ENCODE data around the gene RPL38. TPM values are rescaled to one million over a fixed set of nuclear protein-coding genes. Genes with fewer than 3 reads are reported as not detected.

RPL38 gene
- polyA plus RNA-seq, 2 of the 4 experiments (the other 2 are of a cell fraction), result 3,205 to 4,133 TPM

DNA sequence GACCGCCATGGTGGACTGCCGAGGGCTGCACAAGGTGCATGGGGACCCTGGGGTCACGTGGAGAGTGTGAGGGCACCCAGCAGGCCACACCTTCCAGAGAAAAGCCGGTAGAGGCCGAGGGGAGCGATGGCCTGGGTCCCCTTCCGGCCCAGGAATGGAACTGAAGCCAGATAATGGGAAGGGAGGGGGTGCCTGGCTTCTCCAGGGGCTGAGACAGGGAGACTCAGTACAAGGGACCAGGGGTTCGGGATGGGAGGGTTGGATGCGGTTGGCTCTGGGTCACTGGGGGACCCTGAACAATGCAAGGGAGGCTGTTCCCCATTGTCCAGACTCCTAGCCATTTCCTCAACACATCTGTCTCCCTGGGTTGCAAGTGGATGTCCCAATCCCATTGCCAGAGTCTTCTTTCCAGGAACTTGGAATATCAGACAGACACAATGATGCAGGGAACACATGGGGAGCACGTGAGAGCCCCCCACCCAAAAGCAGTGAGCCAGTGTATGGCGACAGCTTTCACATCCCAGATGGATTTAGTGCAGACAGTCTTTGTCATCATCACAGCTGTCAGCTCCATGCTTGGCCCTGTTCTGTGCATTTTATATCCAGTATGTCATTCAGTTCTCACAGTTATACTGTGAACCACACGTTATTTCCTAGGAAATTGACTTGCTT is 47.0 kb downstream of the RPL38 start:
- no peak for DNase-seq (ENCODE audit: low read depth in 1 of 2, low spot score in 1 of 2)
- 41% methylated on average over 11 of the region's 12 CpGs for WGBS (ENCODE audit: missing lambda C conversion rate)

DNA sequence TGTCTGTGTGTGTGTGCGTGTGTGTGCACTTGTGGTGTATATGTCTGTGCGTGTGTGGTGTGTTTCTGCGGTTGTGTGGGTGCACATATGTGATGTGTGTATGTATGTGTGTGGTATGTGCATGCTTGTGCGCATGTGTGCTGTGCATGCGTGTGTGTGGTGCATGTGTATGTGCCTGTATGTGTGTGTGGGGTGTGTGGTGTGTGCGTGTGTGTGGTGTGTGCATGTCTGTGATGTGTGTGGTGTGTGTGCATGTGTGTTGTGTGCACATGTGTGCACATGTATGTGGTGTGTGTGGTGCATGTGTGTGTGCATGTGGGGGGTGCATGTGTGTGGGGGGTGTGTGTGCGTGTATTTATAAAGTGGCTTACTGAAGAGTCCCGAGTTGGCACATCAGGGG is 47.6 kb downstream of the RPL38 start:
- no peaks in the 10 kb centered on the region for H3K9me3 ChIP-seq
- WGBS (ENCODE audit: missing lambda C conversion rate), result 73% methylated on average over 8 of the region's 8 CpGs
- no peak for TF ChIP-seq RAD21 (conservative IDR thresholded peaks at IDR 0.05 in 1 of 2, IDR thresholded peaks at IDR 0.05 in 1 of 2)
- no peak for TF ChIP-seq ZC3H11A (IDR thresholded peaks at IDR 0.05)
- TF ChIP-seq, protein P1, sequence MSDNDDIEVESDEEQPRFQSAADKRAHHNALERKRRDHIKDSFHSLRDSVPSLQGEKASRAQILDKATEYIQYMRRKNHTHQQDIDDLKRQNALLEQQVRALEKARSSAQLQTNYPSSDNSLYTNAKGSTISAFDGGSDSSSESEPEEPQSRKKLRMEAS (IDR thresholded peaks at IDR 0.05), result no peak
- TF ChIP-seq, protein P2, sequence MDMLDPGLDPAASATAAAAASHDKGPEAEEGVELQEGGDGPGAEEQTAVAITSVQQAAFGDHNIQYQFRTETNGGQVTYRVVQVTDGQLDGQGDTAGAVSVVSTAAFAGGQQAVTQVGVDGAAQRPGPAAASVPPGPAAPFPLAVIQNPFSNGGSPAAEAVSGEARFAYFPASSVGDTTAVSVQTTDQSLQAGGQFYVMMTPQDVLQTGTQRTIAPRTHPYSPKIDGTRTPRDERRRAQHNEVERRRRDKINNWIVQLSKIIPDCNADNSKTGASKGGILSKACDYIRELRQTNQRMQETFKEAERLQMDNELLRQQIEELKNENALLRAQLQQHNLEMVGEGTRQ (IDR thresholded peaks at IDR 0.05), result no peak
- no peak for TF ChIP-seq RFX5 (IDR thresholded peaks at IDR 0.05)
- TF ChIP-seq HOXB5 (CRISPR knock-in tag; IDR thresholded peaks at IDR 0.05), result no peak
- TF ChIP-seq HOXB13 (CRISPR knock-in tag; IDR thresholded peaks at IDR 0.05; ENCODE audit: low read depth), result no peak
- TF ChIP-seq TFCP2L1 (CRISPR knock-in tag; IDR thresholded peaks at IDR 0.05), result no peak
- no peak for TF ChIP-seq RARB (CRISPR knock-in tag; IDR thresholded peaks at IDR 0.05)
- TF ChIP-seq NPAS2 (CRISPR knock-in tag; IDR thresholded peaks at IDR 0.05; ENCODE audit: borderline replicate concordance), result no peak
- no peak for TF ChIP-seq HEYL (CRISPR knock-in tag; IDR thresholded peaks at IDR 0.05)
- no peak for TF ChIP-seq NFE2L2 (conservative IDR thresholded peaks at IDR 0.05; ENCODE audit: low read length)
- no peak for TF ChIP-seq MAFK (IDR thresholded peaks at IDR 0.05; ENCODE audit: partially characterized antibody)
- no peak for TF ChIP-seq TP53 (CRISPR knock-in tag; IDR thresholded peaks at IDR 0.05)
- TF ChIP-seq ZFP36 (IDR thresholded peaks at IDR 0.05; ENCODE audit: borderline replicate concordance, partially characterized antibody), result no peak
- TF ChIP-seq ESRRA (IDR thresholded peaks at IDR 0.05; ENCODE audit: borderline replicate concordance, low read length), result no peak
- TF ChIP-seq, protein P3, sequence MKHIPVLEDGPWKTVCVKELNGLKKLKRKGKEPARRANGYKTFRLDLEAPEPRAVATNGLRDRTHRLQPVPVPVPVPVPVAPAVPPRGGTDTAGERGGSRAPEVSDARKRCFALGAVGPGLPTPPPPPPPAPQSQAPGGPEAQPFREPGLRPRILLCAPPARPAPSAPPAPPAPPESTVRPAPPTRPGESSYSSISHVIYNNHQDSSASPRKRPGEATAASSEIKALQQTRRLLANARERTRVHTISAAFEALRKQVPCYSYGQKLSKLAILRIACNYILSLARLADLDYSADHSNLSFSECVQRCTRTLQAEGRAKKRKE (CRISPR knock-in tag; IDR thresholded peaks at IDR 0.05; ENCODE audit: low read depth), result no peak
- DNase-seq (ENCODE audit: low read depth in 1 of 2, low spot score in 1 of 2) (no peak), FAIRE-seq (no peak), ATAC-seq (no peak)
- H3K27ac ChIP-seq, result no peak overlapping the region
- H3K4me3 ChIP-seq, result no peak overlapping the region
- ChIA-PET POLR2A (no interaction called here), CTCF (interaction anchor here (1.1 to 4.9 kb wide), 2 partner anchors 9 to 47 kb away, joined by 6 to 16 read pairs; no protein-coding TSS in a partner anchor)
- H3K4me1 ChIP-seq, result no peaks in the 10 kb centered on the region
- no peak overlapping the region for H3K4me2 ChIP-seq

More for the DNA sequence above, 47.0 kb downstream of the RPL38 start:
- no peak for ATAC-seq
- Histone ChIP-seq H3K4me2 (no peak overlapping the region), H3K27ac (no peak overlapping the region), H3K4me1 (no peaks in the 10 kb centered on the region), H3K9me3 (no peaks in the 10 kb centered on the region), H3K4me3 (no peak overlapping the region)
- POLR2A ChIA-PET, result no interaction called here
- CTCF ChIA-PET, result interaction anchor here (1.1 to 4.9 kb wide), 3 partner anchors 10 to 47 kb away, joined by 5 to 16 read pairs (median 6); no protein-coding TSS in a partner anchor
- no peak for FAIRE-seq
- TF ChIP-seq NPAS2 (CRISPR knock-in tag; IDR thresholded peaks at IDR 0.05; ENCODE audit: borderline replicate concordance) (no peak), RNF2 (IDR thresholded peaks at IDR 0.05; ENCODE audit: borderline replicate concordance, low read depth) (no peak), JUN (IDR thresholded peaks at IDR 0.05) (no peak), SREBF2 (IDR thresholded peaks at IDR 0.05) (no peak), CBX2 (IDR thresholded peaks at IDR 0.05; ENCODE audit: borderline replicate concordance, low read depth) (no peak), JUNB (IDR thresholded peaks at IDR 0.05) (no peak), MYC (IDR thresholded peaks at IDR 0.05; ENCODE audit: borderline replicate concordance, low read length) (no peak), TP53 (CRISPR knock-in tag; IDR thresholded peaks at IDR 0.05) (no peak), NFE2L2 (conservative IDR thresholded peaks at IDR 0.05; ENCODE audit: low read length) (no peak), ZNF302 (CRISPR knock-in tag; IDR thresholded peaks at IDR 0.05) (no peak), MAZ (IDR thresholded peaks at IDR 0.05; ENCODE audit: borderline replicate concordance, low read depth, low read length) (no peak)
- TF ChIP-seq, protein P1 (IDR thresholded peaks at IDR 0.05), result no peak
- TF ChIP-seq, protein P4, sequence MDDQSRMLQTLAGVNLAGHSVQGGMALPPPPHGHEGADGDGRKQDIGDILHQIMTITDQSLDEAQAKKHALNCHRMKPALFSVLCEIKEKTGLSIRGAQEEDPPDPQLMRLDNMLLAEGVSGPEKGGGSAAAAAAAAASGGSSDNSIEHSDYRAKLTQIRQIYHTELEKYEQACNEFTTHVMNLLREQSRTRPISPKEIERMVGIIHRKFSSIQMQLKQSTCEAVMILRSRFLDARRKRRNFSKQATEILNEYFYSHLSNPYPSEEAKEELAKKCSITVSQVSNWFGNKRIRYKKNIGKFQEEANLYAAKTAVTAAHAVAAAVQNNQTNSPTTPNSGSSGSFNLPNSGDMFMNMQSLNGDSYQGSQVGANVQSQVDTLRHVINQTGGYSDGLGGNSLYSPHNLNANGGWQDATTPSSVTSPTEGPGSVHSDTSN (IDR thresholded peaks at IDR 0.05), result no peak
- TF ChIP-seq, protein P5, sequence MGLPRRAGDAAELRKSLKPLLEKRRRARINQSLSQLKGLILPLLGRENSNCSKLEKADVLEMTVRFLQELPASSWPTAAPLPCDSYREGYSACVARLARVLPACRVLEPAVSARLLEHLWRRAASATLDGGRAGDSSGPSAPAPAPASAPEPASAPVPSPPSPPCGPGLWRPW (IDR thresholded peaks at IDR 0.05), result no peak

All from A549 (cell line).